H9 (cell line): ENCODE results near the gene SNX5. TPM values are rescaled to one million over a fixed set of nuclear protein-coding genes. Genes with fewer than 3 reads are reported as not detected.

ENCODE experiments used
- DNase-seq: peaks from one replicate; pipeline ENCODE4 v3.0.0-alpha.2; 2017
- H2AFZ ChIP-seq: one replicate; pipeline ENCODE4 v1.6.1; 2013; ENCODE audit warnings: mild to moderate bottlenecking, low read length, control low read depth, moderate library complexity
- H2AK5ac ChIP-seq: 2 replicates; pipeline ENCODE4 v1.6.1; 2013; ENCODE audit warnings: low read length, control low read depth, mixed read lengths; ENCODE audit not compliant: insufficient read length
- H2BK120ac ChIP-seq: one replicate; pipeline ENCODE4 v1.6.1; 2013; ENCODE audit warnings: low read depth, mild to moderate bottlenecking, low read length, control low read depth, inconsistent platforms; ENCODE audit not compliant: poor library complexity, severe bottlenecking
- H2BK12ac ChIP-seq: 2 replicates; pipeline ENCODE4 v1.6.1; 2013; ENCODE audit warnings: low read length, control low read depth, mixed read lengths, low read depth; ENCODE audit not compliant: insufficient read length
- H2BK15ac ChIP-seq: 2 replicates; pipeline ENCODE4 v1.6.1; 2013; ENCODE audit warnings: low read depth, low read length, control low read depth
- H2BK20ac ChIP-seq: one replicate; pipeline ENCODE4 v1.6.1; 2013; ENCODE audit warnings: low read depth, mild to moderate bottlenecking, low read length, control low read depth, inconsistent platforms; ENCODE audit not compliant: poor library complexity, severe bottlenecking
- H2BK5ac ChIP-seq: 2 replicates; pipeline ENCODE4 v1.6.1; 2013; ENCODE audit warnings: low read length, control low read depth, mixed read lengths; ENCODE audit not compliant: insufficient read length
- H3K14ac ChIP-seq: 2 replicates; pipeline ENCODE4 v1.6.1; 2013; ENCODE audit warnings: low read length, control low read depth; ENCODE audit not compliant: insufficient read depth
- H3K18ac ChIP-seq: 2 replicates; pipeline ENCODE4 v1.6.1; 2013; ENCODE audit warnings: low read depth, mild to moderate bottlenecking, mixed read lengths, low read length, control low read depth; ENCODE audit not compliant: insufficient read length
- H3K23ac ChIP-seq: 2 replicates; pipeline ENCODE4 v1.6.1; 2013; ENCODE audit warnings: low read length, control low read depth, mixed read lengths, low read depth; ENCODE audit not compliant: insufficient read length
- H3K23me2 ChIP-seq: 2 replicates; pipeline ENCODE4 v1.6.1; 2013; ENCODE audit warnings: low read depth, mild to moderate bottlenecking, mixed read lengths, low read length, control low read depth; ENCODE audit not compliant: insufficient read length, poor library complexity, severe bottlenecking
- H3K27ac ChIP-seq: 2 replicates; pipeline ENCODE4 v1.5.1; 2013; ENCODE audit warnings: low read length, control low read depth, mixed read lengths, low read depth; ENCODE audit not compliant: insufficient read length
- H3K27me3 ChIP-seq: 2 replicates; pipeline ENCODE4 v1.6.1; 2013; ENCODE audit warnings: low read length, control low read depth, inconsistent platforms; ENCODE audit not compliant: insufficient read depth
- H3K4ac ChIP-seq: 2 replicates; pipeline ENCODE4 v1.6.1; 2013; ENCODE audit warnings: low read depth, mild to moderate bottlenecking, control low read depth, inconsistent platforms, low read length, moderate library complexity
- H3K4me1 ChIP-seq: 2 replicates; pipeline ENCODE4 v1.6.1; 2013; ENCODE audit warnings: low read length, control low read depth, inconsistent platforms; ENCODE audit not compliant: insufficient read depth
- H3K4me2 ChIP-seq: 2 replicates; pipeline ENCODE4 v1.6.1; 2013; ENCODE audit warnings: low read length, control low read depth, mixed read lengths; ENCODE audit not compliant: insufficient read length, insufficient read depth
- H3K56ac ChIP-seq: 2 replicates; pipeline ENCODE4 v1.6.1; 2013; ENCODE audit warnings: low read depth, mild to moderate bottlenecking, mixed read lengths, low read length, control low read depth; ENCODE audit not compliant: insufficient read length
- H3K79me1 ChIP-seq: 2 replicates; pipeline ENCODE4 v1.6.1; 2013; ENCODE audit warnings: low read depth, mild to moderate bottlenecking, moderate library complexity, low read length, control low read depth, inconsistent platforms; ENCODE audit not compliant: insufficient read depth, poor library complexity, severe bottlenecking
- H3K79me2 ChIP-seq: 2 replicates; pipeline ENCODE4 v1.6.1; 2013; ENCODE audit warnings: low read length, control low read depth, inconsistent platforms; ENCODE audit not compliant: insufficient read depth
- H3K9ac ChIP-seq: 2 replicates; pipeline ENCODE4 v1.6.1; 2013; ENCODE audit warnings: low read length, control low read depth, mixed read lengths; ENCODE audit not compliant: insufficient read length; ENCODE audit errors: extremely low read depth
- H3K9me3 ChIP-seq: one replicate; pipeline ENCODE4 v1.6.1; 2013; ENCODE audit warnings: low read depth, low read length, inconsistent platforms; ENCODE audit not compliant: control insufficient read depth
- H3T11ph ChIP-seq: one replicate; pipeline ENCODE4 v1.6.1; 2013; ENCODE audit warnings: mild to moderate bottlenecking, low read length, control low read depth, inconsistent platforms
- H4K20me1 ChIP-seq: one replicate; pipeline ENCODE4 v1.6.1; 2013; ENCODE audit not compliant: control insufficient read depth, insufficient read length, insufficient read depth
- H4K5ac ChIP-seq: 2 replicates; pipeline ENCODE4 v1.6.1; 2013; ENCODE audit warnings: low read depth, mild to moderate bottlenecking, mixed read lengths, low read length, control low read depth; ENCODE audit not compliant: insufficient read length
- H4K8ac ChIP-seq: replicated peaks from 2 replicates; pipeline ENCODE4 v1.6.1; 2013; ENCODE audit warnings: low read length, control low read depth, mixed read lengths, low read depth; ENCODE audit not compliant: insufficient read length
- H4K91ac ChIP-seq: 2 replicates; pipeline ENCODE4 v1.6.1; 2013; ENCODE audit warnings: low read depth, mild to moderate bottlenecking, moderate library complexity, mixed read lengths, low read length, control low read depth; ENCODE audit not compliant: insufficient read length
- H3K27ac Mint-ChIP-seq, 3 experiments: 2 replicates in 2 of 3; 3 replicates in 1 of 3; pipeline ENCODE4 v1.8.0; 2020 to 2021; ENCODE audit warnings: mixed read lengths in 3 of 3, mild to moderate bottlenecking in 1 of 3, moderate library complexity in 1 of 3
- H3K27me3 Mint-ChIP-seq: 2 replicates; pipeline ENCODE4 v1.8.0; 2021; ENCODE audit warnings: low read depth, mild to moderate bottlenecking, moderate library complexity, mixed read lengths
- H3K36me3 Mint-ChIP-seq, 3 experiments: 2 replicates in 2 of 3; 3 replicates in 1 of 3; pipeline ENCODE4 v1.8.0; 2020 to 2021; ENCODE audit warnings: low read depth in 3 of 3, mixed read lengths in 3 of 3; ENCODE audit not compliant: insufficient read depth in 1 of 3
- H3K4me1 Mint-ChIP-seq, 2 experiments: 2 replicates each; pipeline ENCODE4 v1.8.0; 2020; ENCODE audit warnings: mixed read lengths in 2 of 2
- H3K4me3 Mint-ChIP-seq, 2 experiments: 2 replicates in 1 of 2; 3 replicates in 1 of 2; pipeline ENCODE4 v1.8.0; 2020 to 2021; ENCODE audit warnings: mild to moderate bottlenecking in 2 of 2, mixed read lengths in 2 of 2, moderate library complexity in 1 of 2
- H3K9me3 Mint-ChIP-seq, 2 experiments: 2 replicates in 1 of 2; 3 replicates in 1 of 2; pipeline ENCODE4 v1.8.0; 2020; ENCODE audit warnings: mild to moderate bottlenecking in 2 of 2, mixed read lengths in 2 of 2, moderate library complexity in 1 of 2
- CTCF ChIP-seq: fragments of 200-600 bp; sonication (generic); conservative IDR thresholded peaks from 3 replicates; pipeline ENCODE4 v1.8.0; 2021; ENCODE audit warnings: antibody characterized with exemption, mild to moderate bottlenecking
- WGBS: extraction: QIAGEN DNeasy Blood & Tissue Kit; methylation state at CpG from one replicate; pipeline ENCODE4 v1.1.7; 2013; ENCODE audit warnings: missing lambda C conversion rate, low lambda C conversion rate, mixed read lengths; ENCODE audit not compliant: insufficient read length; ENCODE audit errors: extremely low coverage; 5-methylcytosine and 5-hydroxymethylcytosine counted together
- total RNA-seq: library from RNA; stranded (reverse); gene quantifications from 2 replicates; pipeline ENCODE4 v1.2.1, GENCODE V29; 2021

The SNX5 gene
- total RNA-seq, 1 experiment from 2014 or later: 194 TPM

- Histone ChIP-seq H3K14ac (no peak overlapping the region), H4K20me1 (no peaks in the 10 kb centered on the region), H3K79me1 (no peaks in the 10 kb centered on the region), H3K79me2 (no peaks in the 10 kb centered on the region), H2BK20ac (no peak overlapping the region), H2BK12ac (no peak overlapping the region), H2BK5ac (no peak overlapping the region), H3T11ph (no peak overlapping the region), H3K4ac (no peak overlapping the region), H3K9ac (no peak overlapping the region), H3K27me3 (no peaks in the 10 kb centered on the region), H3K4me1 (peaks cover 7% of the 10 kb centered on the region; the same call in 1 of the 2 replicates), H4K91ac (no peak overlapping the region), H3K56ac (no peak overlapping the region), H3K23ac (no peak overlapping the region), H2AFZ (no peak overlapping the region), H3K27ac (no peak overlapping the region), H3K23me2 (no peaks in the 10 kb centered on the region), H3K4me2 (no peak overlapping the region), H2AK5ac (no peak overlapping the region), H3K9me3 (no peaks in the 10 kb centered on the region), H4K8ac (no peak overlapping the region), H3K18ac (no peak overlapping the region), H2BK120ac (no peak overlapping the region), H4K5ac (no peak overlapping the region), H2BK15ac (no peak overlapping the region)
- H3K27ac Mint-ChIP-seq: peak overlapping the region in 2 of 3 experiments; percentile 28 to 65; a peak in 1 of 7 replicates
- DNase-seq: no peak
- WGBS: no CpG with 5 or more reads among the region's 3 CpGs
- no peaks in the 10 kb centered on the region for H3K9me3 Mint-ChIP-seq
- TF ChIP-seq CTCF: no peak
- H3K4me3 Mint-ChIP-seq: no peak overlapping the region
- peaks cover 36 to 44% of the 10 kb centered on the region in 2 experiments for H3K4me1 Mint-ChIP-seq
- H3K27me3 Mint-ChIP-seq: no peaks in the 10 kb centered on the region
- H3K36me3 Mint-ChIP-seq: peaks cover 56 to 79% (median 70%) of the 10 kb centered on the region in 3 experiments; a peak in 6 of 7 replicates
These were observed 25.3 kb downstream of the SNX5 start for GRCh38 chr20:17943343-17943742.
